Measurements from ENCODE around the gene MYO1G. TPM values are rescaled to one million over a fixed set of nuclear protein-coding genes. Genes with fewer than 3 reads are reported as not detected.

Gene MYO1G
- total and polyA plus RNA-seq, 2 donors from 2014 or later: 0.60 to 14.3 TPM

DNA sequence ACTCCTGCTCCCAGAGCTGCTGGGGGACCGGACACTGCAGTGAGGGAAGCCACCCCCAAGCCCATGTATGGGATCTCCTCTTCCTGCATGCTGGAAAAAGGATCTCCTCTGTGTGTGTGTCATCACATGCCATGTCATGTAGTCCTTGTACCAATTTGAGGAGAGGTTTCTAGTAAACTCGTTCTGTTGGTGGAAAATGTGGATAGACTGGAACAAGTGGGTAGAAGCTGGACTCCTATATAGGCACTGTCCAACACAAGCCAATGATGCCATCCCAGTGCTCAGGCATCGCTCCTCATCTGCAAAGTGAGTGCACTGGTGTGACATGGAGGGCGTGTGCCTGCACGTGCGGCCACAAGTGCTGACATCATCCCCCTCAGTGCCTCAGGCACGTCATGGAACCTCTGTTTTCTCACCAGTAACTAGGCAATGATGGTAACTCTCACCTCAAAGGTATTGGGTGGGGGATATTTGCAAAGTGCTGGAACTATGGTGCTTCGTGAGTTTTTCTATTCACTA is 19.3 kb downstream of the MYO1G start:
- H3K4me3 ChIP-seq (ENCODE audit: low read length in 3 of 3): no peak overlapping the region
- intact Hi-C loops (cut with DNase I): no loop called here
- no peaks in the 10 kb centered on the region for H3K9me3 ChIP-seq (ENCODE audit: control insufficient read depth in 2 of 3, insufficient read depth in 1 of 3, low read length in 3 of 3)
- no peak overlapping the region for H3K27ac ChIP-seq (ENCODE audit: low read depth in 2 of 2, low read length in 2 of 2)
- no peak for TF ChIP-seq CTCF (IDR thresholded peaks at IDR 0.05; ENCODE audit: borderline replicate concordance, extremely low read depth, insufficient read depth)
- no peaks in the 10 kb centered on the region for H3K27me3 ChIP-seq (ENCODE audit: control insufficient read depth, insufficient read depth, low read length)
- H3K36me3 ChIP-seq (ENCODE audit: control insufficient read depth in 2 of 3, insufficient read depth in 3 of 3, low read length in 3 of 3): no peaks in the 10 kb centered on the region
- FAIRE-seq (no peak), DNase-seq (peak in 1 of 5 donors; percentile 12)
- H3K9ac ChIP-seq (ENCODE audit: low read length in 3 of 3): no peak overlapping the region
- H3K4me1 ChIP-seq (ENCODE audit: control insufficient read depth in 2 of 3, insufficient read depth in 2 of 3, low read depth in 1 of 3, low read length in 3 of 3): peaks cover 0 to 4% (median 0%) of the 10 kb centered on the region in 3 donors

- intact Hi-C loops (cut with DNase I): no loop called here
- Histone ChIP-seq H3K36me3 (ENCODE audit: control insufficient read depth in 2 of 3, insufficient read depth in 3 of 3, low read length in 3 of 3) (no peaks in the 10 kb centered on the region), H3K27ac (ENCODE audit: low read depth in 2 of 2, low read length in 2 of 2) (no peak overlapping the region), H3K9ac (ENCODE audit: low read length in 3 of 3) (no peak overlapping the region), H3K4me1 (ENCODE audit: control insufficient read depth in 2 of 3, insufficient read depth in 2 of 3, low read depth in 1 of 3, low read length in 3 of 3) (peaks cover 0 to 4% (median 0%) of the 10 kb centered on the region in 3 donors), H3K27me3 (ENCODE audit: control insufficient read depth, insufficient read depth, low read length) (no peaks in the 10 kb centered on the region), H3K4me3 (ENCODE audit: low read length in 3 of 3) (no peak overlapping the region), H3K9me3 (ENCODE audit: control insufficient read depth in 2 of 3, insufficient read depth in 1 of 3, low read length in 3 of 3) (no peaks in the 10 kb centered on the region)
- TF ChIP-seq CTCF (IDR thresholded peaks at IDR 0.05; ENCODE audit: borderline replicate concordance, extremely low read depth, insufficient read depth): no peak
- FAIRE-seq (no peak), DNase-seq (no peak)
Measured at GRCh38 chr7:44958645-44959344, 20.0 kb downstream of the MYO1G start.

DNA sequence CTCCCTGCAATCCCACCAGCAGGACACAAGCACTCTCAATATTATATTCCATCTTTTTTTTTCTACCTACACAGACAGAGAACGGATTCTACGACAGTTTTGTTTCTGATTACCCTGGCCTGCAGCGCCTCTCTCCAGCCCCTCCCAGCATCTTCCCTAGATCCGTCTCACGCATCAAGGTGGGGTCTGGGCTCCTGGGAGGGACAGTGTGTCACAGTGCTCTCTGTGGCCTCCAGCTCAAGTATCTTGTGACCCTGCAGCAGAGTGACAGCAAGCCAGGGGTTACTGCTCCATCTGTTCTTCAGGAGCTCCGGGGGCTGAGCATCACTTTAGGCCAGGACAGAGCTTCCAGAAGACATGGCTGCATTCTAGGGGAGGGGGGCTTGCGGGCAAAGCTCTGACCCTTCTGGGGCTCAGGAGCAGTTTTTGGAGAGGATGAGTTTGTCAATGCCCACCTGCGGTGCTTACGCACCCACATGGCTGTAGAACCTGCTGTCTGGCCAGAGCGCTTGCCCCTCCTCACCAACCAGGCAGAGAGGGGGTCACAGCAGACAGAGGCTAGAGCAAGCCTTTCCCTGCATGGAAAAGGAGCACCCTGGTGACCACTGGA is 22.6 kb downstream of the MYO1G start:
- Histone ChIP-seq H3K36me3 (ENCODE audit: control insufficient read depth in 2 of 3, insufficient read depth in 3 of 3, low read length in 3 of 3) (no peaks in the 10 kb centered on the region), H3K9me3 (ENCODE audit: control insufficient read depth in 2 of 3, insufficient read depth in 1 of 3, low read length in 3 of 3) (no peaks in the 10 kb centered on the region), H3K9ac (ENCODE audit: low read length in 3 of 3) (no peak overlapping the region), H3K4me3 (ENCODE audit: low read length in 3 of 3) (no peak overlapping the region), H3K27me3 (ENCODE audit: control insufficient read depth, insufficient read depth, low read length) (no peaks in the 10 kb centered on the region), H3K27ac (ENCODE audit: low read depth in 2 of 2, low read length in 2 of 2) (no peak overlapping the region), H3K4me1 (ENCODE audit: control insufficient read depth in 2 of 3, insufficient read depth in 2 of 3, low read depth in 1 of 3, low read length in 3 of 3) (no peaks in the 10 kb centered on the region)
- DNase-seq (no peak), FAIRE-seq (no peak)
- no peak for TF ChIP-seq CTCF (IDR thresholded peaks at IDR 0.05; ENCODE audit: borderline replicate concordance, extremely low read depth, insufficient read depth)
- intact Hi-C loops (cut with DNase I): no loop called here
